GM12873 (cell line): ENCODE results near the gene SLC28A2.

Experiments used
- TF ChIP-seq, protein P1 (sequence below): IDR thresholded peaks from 2 replicates; pipeline ENCODE4 v1.5.1; 2012; ENCODE audit warnings: low read depth, mild to moderate bottlenecking, moderate library complexity, low read length, control low read depth; ENCODE audit not compliant: insufficient read depth; ENCODE audit errors: missing control alignments

The SLC28A2 gene

DNA sequence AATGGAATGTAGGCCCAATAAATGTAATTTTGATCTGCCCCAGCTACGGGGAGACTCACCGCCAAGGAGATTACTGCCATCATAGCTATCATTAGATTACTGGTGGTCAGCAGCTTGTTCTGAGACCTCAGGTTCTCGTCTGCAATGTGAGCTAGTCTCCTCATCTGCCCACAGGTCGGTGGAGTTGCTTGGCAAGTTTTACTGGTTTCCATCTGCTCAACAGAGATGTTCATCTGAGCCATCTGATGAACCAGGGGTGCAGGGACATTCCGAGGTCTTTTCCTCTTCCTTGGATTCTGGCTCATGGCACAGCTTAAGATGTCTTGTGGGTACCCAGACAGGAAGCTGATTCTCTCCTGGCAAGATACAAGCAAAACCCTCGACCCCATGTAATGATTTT, 15.2 kb upstream of the SLC28A2 start:
- TF ChIP-seq, protein P1, sequence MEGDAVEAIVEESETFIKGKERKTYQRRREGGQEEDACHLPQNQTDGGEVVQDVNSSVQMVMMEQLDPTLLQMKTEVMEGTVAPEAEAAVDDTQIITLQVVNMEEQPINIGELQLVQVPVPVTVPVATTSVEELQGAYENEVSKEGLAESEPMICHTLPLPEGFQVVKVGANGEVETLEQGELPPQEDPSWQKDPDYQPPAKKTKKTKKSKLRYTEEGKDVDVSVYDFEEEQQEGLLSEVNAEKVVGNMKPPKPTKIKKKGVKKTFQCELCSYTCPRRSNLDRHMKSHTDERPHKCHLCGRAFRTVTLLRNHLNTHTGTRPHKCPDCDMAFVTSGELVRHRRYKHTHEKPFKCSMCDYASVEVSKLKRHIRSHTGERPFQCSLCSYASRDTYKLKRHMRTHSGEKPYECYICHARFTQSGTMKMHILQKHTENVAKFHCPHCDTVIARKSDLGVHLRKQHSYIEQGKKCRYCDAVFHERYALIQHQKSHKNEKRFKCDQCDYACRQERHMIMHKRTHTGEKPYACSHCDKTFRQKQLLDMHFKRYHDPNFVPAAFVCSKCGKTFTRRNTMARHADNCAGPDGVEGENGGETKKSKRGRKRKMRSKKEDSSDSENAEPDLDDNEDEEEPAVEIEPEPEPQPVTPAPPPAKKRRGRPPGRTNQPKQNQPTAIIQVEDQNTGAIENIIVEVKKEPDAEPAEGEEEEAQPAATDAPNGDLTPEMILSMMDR, result peak; percentile 8

DNA sequence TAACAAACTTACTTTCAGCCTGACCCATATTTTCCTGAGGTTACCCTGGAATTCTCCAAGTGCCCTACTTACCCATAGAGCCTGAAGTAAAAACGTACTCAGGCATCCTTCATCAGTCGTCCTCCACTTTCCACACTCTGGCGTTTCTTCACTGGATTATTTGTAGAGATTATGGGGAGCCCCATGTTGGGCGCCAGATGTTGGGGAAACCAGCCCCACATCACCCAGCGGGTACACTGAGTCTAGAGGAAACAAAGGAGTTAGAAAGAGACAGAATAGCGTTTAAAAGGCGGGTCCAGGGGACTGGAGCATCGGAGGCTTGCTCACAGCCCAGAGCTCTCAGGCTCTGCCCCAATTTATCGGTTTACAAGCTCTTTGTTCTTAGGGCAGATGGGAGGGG, 9.7 kb upstream of the SLC28A2 start:
- TF ChIP-seq, protein P1, result no peak

DNA sequence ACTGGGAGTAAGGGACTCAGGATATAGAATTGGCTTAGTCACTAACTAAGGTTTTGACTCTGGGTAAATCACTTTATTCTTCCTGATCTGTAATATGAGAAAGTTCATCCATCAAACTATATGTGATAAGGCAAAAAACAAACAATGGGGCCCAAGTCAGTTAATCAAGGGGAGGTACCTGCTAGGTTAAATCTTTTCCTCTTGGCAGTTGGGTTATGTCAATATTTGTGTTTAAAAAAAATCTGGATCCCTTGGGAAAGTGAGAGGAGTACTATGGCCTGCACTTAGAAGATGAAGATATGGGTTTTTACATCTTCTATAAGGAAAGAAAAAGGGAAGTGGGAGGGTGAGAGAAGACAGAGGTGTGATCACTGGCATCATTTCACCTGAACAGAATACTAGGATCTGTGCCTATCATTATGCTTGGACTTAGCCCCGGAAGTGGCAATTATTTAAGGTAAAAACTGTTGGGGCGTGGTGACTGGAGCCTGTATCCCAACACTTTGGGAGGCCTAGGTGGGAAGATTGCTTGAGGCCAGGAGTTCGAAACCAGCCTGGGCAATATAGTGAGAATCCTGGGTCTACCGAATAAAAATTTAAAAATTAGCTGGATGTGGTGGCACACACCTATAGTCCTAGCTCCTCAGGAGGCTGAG, 2.8 kb upstream of the SLC28A2 start:
- TF ChIP-seq, protein P1, result no peak

DNA sequence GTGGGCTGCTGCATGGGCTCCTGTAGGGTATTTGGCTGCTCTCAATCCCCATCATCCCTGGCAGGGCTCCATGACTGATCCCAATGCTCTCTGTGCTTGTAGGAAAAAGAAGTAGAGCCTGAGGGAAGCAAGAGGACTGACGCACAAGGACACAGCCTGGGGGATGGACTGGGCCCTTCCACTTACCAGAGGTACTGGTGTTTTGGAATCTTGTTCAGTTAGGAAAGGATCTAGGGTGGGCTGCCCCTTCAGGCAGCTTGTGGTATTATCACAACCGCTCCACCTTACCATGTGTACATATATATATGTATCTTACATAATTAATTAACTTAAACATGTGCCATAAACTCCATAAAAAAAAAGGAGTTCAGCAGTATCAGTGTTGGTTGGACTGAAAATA, 1.3 kb downstream of the SLC28A2 start:
- TF ChIP-seq, protein P1, result peak; percentile 48

DNA sequence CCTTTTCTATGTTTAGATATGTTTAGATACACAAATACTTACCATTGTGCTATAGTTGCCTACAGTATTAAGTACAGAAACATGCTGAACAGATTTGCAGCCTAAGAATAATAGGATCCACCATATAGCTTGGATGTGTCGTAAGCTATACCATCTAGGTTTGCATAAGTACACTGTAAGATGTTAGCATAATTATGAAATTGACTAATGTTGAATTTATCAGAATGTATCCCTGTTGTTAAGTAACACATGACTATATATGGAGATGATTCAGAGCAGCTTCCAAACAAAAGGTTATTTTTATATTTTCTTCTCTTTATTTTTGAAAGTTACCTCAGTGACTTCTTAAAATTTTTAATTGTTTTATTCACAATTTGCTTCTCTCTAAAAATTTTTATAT, 2.4 kb downstream of the SLC28A2 start:
- TF ChIP-seq, protein P1, result no peak

DNA sequence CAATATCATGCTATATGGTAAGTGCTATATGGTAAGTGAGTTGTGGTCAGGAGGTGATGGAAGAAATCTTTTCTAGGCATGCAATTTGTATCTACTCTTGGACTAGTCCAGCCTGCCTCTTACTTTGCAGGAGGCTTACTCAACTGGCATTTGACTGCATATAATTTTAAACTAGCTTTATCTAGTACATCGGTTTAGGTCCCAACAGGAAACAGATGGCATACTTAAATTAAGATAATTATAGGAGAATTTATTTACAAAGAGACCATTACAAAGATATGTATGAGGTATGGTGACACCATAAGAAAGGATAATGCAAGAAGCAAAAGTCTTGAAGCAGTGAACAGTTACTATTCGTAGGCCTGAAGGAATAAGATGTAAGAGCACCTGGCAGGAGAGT, 7.8 kb downstream of the SLC28A2 start:
- TF ChIP-seq, protein P1, result no peak

DNA sequence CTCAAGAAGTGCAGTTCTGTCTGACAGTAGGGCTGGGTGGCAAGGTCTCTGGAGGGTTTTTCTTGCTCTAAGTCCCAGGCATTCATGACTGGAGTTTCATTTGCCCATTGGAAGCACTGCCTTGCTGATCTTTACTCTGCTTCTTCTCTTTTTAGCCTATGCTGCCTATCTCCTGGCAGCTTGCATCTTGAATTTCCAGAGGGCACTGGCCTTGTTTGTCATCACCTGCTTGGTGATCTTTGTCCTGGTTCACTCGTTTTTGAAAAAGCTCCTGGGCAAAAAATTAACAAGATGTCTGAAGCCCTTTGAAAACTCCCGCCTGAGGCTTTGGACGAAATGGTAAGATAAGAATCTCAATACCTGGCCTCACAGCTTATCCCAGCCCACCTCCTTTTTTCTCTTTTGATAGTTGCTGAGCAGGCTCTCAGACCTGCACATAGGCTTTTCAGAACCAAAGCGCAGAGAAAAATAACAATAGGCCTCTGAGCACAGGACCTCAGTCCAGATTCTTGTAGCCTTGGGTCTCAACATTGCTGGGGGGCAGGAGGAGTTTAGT, 10.9 kb downstream of the SLC28A2 start:
- TF ChIP-seq, protein P1, result no peak
